PC-3 (cell line): ENCODE results near the gene ZCCHC14.

Source experiments
- EZH2 ChIP-seq: fragments of 300-600 bp; sonication (generic); IDR thresholded peaks from one replicate; pipeline ENCODE4 v1.6.1; 2017; ENCODE audit warnings: antibody characterized with exemption, mild to moderate bottlenecking, low read length; ENCODE audit not compliant: unreplicated experiment
- EZH2phosphoT487 ChIP-seq: fragments of 300-600 bp; sonication (generic); IDR thresholded peaks from 2 replicates; pipeline ENCODE4 v1.6.1; 2018; ENCODE audit warnings: mild to moderate bottlenecking, antibody characterized with exemption, low read length, borderline replicate concordance
- TF ChIP-seq, protein P1 (sequence below): fragments of 300-600 bp; sonication (generic); conservative IDR thresholded peaks from 2 replicates; pipeline ENCODE4 v1.5.1; 2017; ENCODE audit warnings: antibody characterized with exemption, low read depth, mild to moderate bottlenecking, low read length

DNA sequence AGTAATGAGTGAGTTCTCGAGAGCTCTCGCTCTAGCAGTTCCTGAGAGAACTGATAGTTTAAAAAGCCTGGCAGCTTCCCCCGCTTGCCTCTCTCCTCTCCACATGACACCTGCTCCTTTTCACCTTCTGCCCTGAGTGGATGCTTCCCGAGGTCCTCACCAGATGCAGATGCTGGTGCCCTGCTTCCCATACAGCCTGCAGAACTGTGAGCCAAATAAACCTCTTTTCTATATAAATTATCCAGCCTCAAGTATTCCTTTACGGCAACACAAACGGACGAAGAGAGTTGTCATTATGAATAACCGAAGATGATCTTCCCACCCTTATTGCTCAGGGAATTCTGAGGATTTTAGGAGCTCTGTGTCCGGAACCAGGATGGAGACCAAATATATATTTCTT, 41.9 kb upstream of the ZCCHC14 start:
- TF ChIP-seq, protein P1, sequence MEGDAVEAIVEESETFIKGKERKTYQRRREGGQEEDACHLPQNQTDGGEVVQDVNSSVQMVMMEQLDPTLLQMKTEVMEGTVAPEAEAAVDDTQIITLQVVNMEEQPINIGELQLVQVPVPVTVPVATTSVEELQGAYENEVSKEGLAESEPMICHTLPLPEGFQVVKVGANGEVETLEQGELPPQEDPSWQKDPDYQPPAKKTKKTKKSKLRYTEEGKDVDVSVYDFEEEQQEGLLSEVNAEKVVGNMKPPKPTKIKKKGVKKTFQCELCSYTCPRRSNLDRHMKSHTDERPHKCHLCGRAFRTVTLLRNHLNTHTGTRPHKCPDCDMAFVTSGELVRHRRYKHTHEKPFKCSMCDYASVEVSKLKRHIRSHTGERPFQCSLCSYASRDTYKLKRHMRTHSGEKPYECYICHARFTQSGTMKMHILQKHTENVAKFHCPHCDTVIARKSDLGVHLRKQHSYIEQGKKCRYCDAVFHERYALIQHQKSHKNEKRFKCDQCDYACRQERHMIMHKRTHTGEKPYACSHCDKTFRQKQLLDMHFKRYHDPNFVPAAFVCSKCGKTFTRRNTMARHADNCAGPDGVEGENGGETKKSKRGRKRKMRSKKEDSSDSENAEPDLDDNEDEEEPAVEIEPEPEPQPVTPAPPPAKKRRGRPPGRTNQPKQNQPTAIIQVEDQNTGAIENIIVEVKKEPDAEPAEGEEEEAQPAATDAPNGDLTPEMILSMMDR = no peak
- TF ChIP-seq EZH2 = no peak
- TF ChIP-seq EZH2phosphoT487 = no peak
